ENCODE measurements around the gene MACROD2.

The MACROD2 gene

GRCh38 chr20:14910126-14910525 is 914.8 kb downstream of the MACROD2 start:
- Histone ChIP-seq H4K20me1 (ENCODE audit: low read depth, low read length) (no peaks in the 10 kb centered on the region), H3K4me3 (ENCODE audit: insufficient read depth, low read length, poor library complexity, severe bottlenecking) (no peak overlapping the region), H3K79me2 (ENCODE audit: insufficient read depth, low read length) (no peaks in the 10 kb centered on the region), H3K27me3 (ENCODE audit: low read length) (no peaks in the 10 kb centered on the region), H3F3A (ENCODE audit: insufficient read depth) (no peaks in the 10 kb centered on the region), H3K27ac (ENCODE audit: low read depth, low read length) (no peak overlapping the region), H3K36me3 (ENCODE audit: low read length) (no peaks in the 10 kb centered on the region), H3K4me2 (ENCODE audit: low read depth, low read length, poor library complexity, severe bottlenecking) (no peak overlapping the region), H2AFZ (ENCODE audit: low read depth, low read length, severe bottlenecking) (no peak overlapping the region), H3K9me2 (replicated peaks; ENCODE audit: insufficient read depth, low read length) (no peaks in the 10 kb centered on the region), H3K9me3 (ENCODE audit: insufficient read depth, low read length) (no peaks in the 10 kb centered on the region), H3K9ac (ENCODE audit: low read length) (no peak overlapping the region)
- TF ChIP-seq, protein P1, sequence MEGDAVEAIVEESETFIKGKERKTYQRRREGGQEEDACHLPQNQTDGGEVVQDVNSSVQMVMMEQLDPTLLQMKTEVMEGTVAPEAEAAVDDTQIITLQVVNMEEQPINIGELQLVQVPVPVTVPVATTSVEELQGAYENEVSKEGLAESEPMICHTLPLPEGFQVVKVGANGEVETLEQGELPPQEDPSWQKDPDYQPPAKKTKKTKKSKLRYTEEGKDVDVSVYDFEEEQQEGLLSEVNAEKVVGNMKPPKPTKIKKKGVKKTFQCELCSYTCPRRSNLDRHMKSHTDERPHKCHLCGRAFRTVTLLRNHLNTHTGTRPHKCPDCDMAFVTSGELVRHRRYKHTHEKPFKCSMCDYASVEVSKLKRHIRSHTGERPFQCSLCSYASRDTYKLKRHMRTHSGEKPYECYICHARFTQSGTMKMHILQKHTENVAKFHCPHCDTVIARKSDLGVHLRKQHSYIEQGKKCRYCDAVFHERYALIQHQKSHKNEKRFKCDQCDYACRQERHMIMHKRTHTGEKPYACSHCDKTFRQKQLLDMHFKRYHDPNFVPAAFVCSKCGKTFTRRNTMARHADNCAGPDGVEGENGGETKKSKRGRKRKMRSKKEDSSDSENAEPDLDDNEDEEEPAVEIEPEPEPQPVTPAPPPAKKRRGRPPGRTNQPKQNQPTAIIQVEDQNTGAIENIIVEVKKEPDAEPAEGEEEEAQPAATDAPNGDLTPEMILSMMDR (IDR thresholded peaks at IDR 0.05; ENCODE audit: insufficient read depth, low read length, poor library complexity, severe bottlenecking): no peak
- TF ChIP-seq EZH2phosphoT487 (conservative IDR thresholded peaks at IDR 0.05; ENCODE audit: low read length): no peak

- no peak overlapping the region for H3K4me2 ChIP-seq (ENCODE audit: low read depth, low read length, poor library complexity, severe bottlenecking)
- H3K27me3 ChIP-seq (ENCODE audit: low read length): no peaks in the 10 kb centered on the region
- no peak overlapping the region for H3K9ac ChIP-seq (ENCODE audit: low read length)
- TF ChIP-seq EZH2phosphoT487 (conservative IDR thresholded peaks at IDR 0.05; ENCODE audit: low read length): no peak
- TF ChIP-seq, protein P1 (IDR thresholded peaks at IDR 0.05; ENCODE audit: insufficient read depth, low read length, poor library complexity, severe bottlenecking): no peak
- H4K20me1 ChIP-seq (ENCODE audit: low read depth, low read length): no peaks in the 10 kb centered on the region
- H3K4me3 ChIP-seq (ENCODE audit: insufficient read depth, low read length, poor library complexity, severe bottlenecking): no peak overlapping the region
- H3K27ac ChIP-seq (ENCODE audit: low read depth, low read length): no peak overlapping the region
- no peaks in the 10 kb centered on the region for H3K36me3 ChIP-seq (ENCODE audit: low read length)
- H3K9me3 ChIP-seq (ENCODE audit: insufficient read depth, low read length): no peaks in the 10 kb centered on the region
- no peaks in the 10 kb centered on the region for H3K79me2 ChIP-seq (ENCODE audit: insufficient read depth, low read length)
- no peak overlapping the region for H2AFZ ChIP-seq (ENCODE audit: low read depth, low read length, severe bottlenecking)
- H3K9me2 ChIP-seq (replicated peaks; ENCODE audit: insufficient read depth, low read length): no peaks in the 10 kb centered on the region
- H3F3A ChIP-seq (ENCODE audit: insufficient read depth): no peaks in the 10 kb centered on the region
These were observed 918.7 kb downstream of the MACROD2 start for GRCh38 chr20:14913896-14914620.

DNA sequence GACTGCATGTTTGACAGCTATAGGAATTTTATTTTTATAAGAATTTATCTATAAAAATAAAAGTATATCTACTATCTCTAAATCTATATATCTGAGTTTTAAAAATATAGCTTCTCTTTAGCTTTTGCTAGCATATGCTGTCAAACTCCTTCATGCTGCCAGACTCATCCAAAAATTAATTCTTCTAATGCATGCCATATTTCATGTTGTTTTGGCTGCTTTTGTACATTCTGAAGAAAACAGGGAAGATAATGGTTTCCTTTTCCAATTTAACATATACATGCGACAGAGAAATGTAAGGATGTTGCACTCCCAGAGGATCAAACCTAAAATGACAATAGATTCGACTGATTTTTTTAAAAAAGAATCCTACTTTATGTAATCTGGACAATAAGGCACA is 919.3 kb downstream of the MACROD2 start:
- no peaks in the 10 kb centered on the region for H3K27me3 ChIP-seq (ENCODE audit: low read length)
- H4K20me1 ChIP-seq (ENCODE audit: low read depth, low read length): no peaks in the 10 kb centered on the region
- no peaks in the 10 kb centered on the region for H3K9me3 ChIP-seq (ENCODE audit: insufficient read depth, low read length)
- H3K36me3 ChIP-seq (ENCODE audit: low read length): no peaks in the 10 kb centered on the region
- H3K9ac ChIP-seq (ENCODE audit: low read length): no peak overlapping the region
- TF ChIP-seq, protein P1 (IDR thresholded peaks at IDR 0.05; ENCODE audit: insufficient read depth, low read length, poor library complexity, severe bottlenecking): no peak
- TF ChIP-seq EZH2phosphoT487 (conservative IDR thresholded peaks at IDR 0.05; ENCODE audit: low read length): no peak
- H3K4me2 ChIP-seq (ENCODE audit: low read depth, low read length, poor library complexity, severe bottlenecking): no peak overlapping the region
- no peak overlapping the region for H3K4me3 ChIP-seq (ENCODE audit: insufficient read depth, low read length, poor library complexity, severe bottlenecking)
- H3K27ac ChIP-seq (ENCODE audit: low read depth, low read length): no peak overlapping the region
- no peaks in the 10 kb centered on the region for H3K79me2 ChIP-seq (ENCODE audit: insufficient read depth, low read length)
- H3F3A ChIP-seq (ENCODE audit: insufficient read depth): no peaks in the 10 kb centered on the region
- no peaks in the 10 kb centered on the region for H3K9me2 ChIP-seq (replicated peaks; ENCODE audit: insufficient read depth, low read length)
- H2AFZ ChIP-seq (ENCODE audit: low read depth, low read length, severe bottlenecking): no peak overlapping the region
